Activated CD4-positive, alpha-beta T cell treated with anti-CD3 and anti-CD28 coated beads for 1 hour (primary cell): ENCODE results near the gene RB1.
"Not testable (repeated sequence)": the region's sequence is repeated elsewhere in the genome, so short reads cannot be mapped to it uniquely, and the experiment has no call there.

ENCODE experiments used
- DNase-seq: peaks from one replicate; pipeline ENCODE4 v3.0.0-alpha.2; 2020

Gene RB1

DNA sequence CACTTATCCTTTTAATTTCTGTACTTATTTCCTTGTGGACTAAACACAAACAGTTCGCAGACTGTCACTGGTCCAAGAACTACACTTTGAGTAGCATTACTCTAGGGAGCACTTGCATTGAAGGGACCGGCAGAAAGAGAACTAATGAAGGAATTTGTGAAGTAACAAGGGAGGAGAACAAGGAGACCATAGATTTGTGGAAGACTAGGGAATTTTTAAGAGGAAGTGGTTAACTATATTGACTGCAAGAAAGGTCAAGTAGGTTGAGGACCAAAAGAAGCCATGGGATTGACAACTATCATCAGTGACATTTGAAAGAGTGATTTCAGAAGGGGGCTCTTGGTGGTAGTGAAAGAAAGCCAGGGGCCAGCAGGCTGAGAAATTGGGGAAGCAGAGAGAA lies 4.0 kb upstream of the RB1 start:
- no peak for DNase-seq

DNA sequence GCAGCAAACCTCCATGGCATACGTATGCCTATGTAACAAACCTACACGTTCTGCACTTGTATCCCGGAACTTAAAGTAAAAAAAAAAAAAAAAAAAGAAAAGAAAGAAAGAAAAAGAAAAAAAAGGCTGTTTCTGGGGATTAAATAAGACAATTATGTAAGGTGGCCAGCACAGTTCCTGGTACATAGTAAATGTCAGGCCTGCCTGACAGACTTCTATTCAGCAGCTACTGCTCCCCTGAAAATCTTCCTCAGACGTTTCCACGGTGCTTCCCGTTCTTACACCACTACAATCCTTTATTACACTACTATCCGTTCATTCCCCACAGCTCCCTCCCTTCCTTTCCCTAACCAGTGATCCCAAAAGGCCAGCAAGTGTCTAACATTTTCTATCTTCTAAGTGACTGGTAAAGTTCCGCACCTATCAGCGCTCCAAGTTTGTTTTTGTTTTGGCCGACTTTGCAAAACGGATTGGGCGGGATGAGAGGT lies 636 bp upstream of the RB1 start:
- no peak for DNase-seq

DNA sequence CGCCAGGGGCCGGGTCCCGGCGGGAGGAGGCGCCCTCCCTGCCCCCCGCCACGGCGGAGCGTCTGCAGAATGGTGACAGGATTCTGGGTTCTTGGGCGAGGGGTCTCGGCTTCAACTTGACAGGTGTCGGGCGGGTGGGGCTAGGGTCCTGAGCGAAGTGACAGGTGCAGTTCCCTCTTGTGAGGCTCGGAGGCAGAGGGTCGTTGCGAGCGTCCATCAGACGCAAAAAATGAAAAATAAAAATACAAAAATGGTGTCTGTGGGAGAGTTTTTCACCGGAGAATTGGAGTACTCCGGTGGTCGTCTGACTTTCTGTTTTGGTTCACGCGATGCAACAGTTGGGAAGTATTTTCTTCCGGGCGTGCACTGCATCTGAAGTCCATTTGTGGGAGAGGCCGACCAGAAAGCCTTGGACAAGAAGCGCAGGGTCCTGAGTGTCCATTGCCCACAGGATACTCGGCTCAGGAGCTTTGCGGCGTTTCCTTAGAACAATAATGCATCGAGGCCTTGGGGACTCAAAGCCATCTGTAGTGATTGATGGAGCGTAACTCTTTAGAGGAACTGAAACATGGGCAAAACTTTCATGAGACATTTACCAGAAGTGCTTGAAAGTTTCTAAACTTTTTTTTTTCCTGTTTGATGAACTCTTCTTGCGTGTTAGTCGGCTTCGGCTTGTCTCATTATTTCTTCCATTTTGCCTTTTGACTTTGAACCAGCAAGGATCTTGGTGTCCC lies 759 bp downstream of the RB1 start:
- DNase-seq = no peak

DNA sequence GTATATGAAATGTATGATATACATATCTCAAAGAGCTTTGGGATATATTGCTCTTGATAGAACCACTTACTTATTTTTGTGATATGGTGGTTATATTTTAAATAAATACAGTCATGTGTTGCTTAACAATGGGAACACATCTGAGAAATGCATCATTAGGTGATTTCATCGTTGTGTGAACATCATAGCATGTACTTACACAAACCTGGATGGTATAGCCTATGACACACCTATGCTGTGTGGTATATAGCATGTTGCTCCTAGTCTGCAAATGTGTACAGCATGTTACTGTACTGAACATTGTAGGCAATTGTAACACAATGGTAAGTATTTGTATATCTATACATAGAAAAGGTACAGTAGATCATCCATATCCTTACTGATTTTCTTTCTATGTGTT lies 7.7 kb downstream of the RB1 start:
- no peak for DNase-seq

DNA sequence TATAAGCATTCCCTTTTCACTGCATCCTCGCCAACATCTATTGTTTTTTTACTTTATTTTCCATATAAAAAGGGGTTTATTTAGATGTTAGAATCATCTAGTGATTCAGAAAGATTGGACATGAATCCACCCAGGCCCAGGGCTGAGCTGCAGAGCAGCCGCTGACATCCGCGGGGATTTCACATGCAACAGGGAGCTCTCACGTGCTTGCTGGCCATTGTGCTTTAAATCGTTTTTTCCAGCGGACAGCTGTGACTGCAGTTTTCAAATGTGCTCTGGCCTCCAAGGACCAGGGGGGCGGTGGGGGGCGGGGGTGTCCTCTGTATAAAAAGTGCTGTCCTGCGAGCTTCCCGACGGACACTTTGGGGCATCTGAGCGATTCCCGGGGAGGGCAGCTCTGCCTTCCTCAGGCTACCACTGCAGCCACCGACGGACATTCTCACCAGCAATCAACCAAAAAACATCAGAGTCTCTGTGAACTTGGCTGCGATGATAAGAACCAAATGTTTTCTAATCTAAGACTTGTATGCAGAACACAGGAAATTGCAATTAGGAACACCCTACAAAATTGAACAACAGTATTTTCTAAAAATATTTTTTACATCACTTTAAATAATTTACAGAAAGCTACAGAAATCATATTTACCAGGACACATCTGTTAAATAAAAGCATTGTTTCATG lies 12.6 kb downstream of the RB1 start:
- DNase-seq = no peak

DNA sequence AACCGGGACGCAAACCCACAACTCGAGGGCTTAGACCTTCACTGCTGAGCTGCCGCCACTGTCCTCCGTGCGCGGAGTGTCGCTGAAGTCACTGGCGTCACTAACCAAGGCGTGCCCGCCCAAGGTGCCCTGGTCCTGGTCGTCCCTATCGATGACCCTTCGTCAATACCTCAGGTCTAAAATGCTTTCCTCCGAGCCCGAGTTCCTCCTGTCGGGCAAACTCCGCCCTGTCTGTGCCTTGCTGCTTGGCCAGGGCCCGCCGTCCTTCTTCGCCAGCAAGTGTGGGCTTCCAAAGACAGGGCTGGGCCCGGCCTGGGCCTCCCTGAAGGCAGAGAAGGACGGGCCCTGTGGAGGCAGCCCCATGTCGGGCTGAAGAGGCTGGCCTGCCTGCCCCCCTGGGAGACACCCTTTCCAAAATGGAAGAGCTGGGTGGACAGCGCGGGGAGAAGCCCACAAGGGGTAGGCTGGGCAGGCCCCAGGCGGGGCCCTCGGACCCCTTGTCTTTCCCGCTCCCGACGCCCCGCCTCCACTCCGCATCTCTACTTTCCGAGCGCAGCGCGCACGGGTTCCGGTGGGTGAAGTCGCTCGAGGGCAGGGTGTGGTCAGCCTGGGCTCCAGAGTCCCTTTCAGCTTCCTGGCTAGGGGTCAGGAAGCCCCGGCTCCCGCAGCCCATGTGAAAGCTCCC lies 13.4 kb downstream of the RB1 start:
- DNase-seq = no peak

DNA sequence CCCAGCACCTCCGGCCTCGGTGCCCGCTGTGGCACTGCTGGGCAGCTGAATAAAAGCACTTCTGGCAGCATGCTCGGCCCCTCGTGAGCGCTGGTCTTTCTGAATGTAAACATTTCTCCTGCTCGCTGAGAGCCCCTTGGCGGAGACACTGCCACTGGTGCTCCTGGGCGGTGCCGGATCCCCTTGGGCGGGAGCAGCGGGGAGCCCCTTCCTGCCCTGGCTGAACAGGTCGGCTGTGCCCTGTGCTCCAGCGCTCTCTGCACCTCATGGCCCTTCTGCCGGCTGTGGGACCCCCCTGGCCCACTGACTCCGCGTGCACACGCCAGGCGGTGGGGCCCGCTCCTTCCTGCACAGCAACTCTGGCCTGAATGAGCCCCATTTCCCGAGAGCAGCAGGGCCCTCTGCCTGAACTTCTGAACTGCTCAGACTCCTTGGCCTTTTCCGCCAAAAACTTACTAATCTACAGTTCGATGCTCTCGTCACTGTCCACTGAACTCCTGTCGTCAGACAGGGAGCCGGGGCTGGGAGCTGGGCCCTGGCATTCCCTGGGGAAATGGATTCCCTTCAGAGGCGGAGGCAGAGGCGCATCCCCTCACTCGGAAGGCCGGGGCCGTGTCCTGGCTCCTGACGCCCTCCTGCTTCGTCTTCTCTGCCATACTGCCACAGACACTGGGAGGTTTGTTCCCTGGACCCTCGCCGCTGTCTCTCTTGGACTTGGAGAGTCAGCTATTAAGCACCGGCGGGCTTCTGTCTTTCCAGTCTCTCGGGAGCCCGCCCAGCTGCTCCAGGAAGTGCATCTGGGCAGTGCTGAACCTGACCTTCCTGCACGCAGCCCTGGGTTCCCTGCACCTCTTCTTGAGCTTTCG lies 14.2 kb downstream of the RB1 start:
- no peak for DNase-seq

DNA sequence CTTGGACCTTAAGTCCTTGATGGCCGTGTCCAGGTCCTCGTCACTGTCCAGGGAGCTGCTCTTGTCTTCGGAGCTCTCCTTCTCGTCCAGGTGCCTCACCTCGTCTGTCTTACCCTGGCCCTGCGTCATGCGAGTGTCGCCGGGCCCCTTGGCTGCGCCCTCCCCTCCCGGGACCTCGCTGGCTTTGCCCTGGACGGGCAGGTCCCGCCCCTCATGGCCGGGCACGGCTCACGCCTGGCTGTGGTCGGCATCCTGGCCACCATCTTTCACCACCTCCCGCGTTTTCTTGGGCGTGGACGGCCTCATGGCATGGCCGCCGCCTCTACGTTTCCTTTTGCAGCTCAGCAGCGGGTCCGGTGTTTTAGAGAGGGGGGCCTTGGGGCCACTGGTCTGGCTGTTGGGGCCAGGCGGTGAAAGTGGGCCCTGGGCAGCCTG lies 14.8 kb downstream of the RB1 start:
- no peak for DNase-seq

DNA sequence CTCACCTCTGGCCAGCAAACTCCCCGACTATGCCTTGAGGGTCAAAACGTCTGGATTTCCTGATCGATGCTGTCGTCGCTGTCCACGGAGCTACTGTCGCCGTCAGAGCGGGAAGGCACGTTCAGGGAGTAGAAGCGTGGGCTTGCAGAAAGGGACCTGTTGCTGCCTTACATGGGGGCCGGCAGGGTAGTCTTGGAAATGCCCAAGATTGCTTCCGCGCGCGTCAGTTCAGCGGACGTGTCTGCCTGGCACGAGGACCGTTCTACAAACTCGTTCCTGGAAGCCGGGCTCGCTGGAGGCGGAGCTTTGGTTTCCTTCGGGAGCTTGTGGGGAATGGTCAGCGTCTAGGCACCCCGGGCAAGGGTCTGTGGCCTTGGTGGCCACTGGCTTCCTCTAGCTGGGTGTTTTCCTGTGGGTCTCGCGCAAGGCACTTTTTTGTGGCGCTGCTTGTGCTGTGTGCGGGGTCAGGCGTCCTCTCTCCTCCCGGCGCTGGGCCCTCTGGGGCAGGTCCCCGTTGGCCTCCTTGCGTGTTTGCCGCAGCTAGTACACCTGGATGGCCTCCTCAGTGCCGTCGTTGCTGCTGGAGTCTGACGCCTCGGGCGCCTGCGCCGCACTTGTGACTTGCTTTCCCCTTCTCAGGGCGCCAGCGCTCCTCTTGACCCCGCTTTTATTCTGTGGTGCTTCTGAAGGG lies 15.4 kb downstream of the RB1 start:
- DNase-seq = no peak

DNA sequence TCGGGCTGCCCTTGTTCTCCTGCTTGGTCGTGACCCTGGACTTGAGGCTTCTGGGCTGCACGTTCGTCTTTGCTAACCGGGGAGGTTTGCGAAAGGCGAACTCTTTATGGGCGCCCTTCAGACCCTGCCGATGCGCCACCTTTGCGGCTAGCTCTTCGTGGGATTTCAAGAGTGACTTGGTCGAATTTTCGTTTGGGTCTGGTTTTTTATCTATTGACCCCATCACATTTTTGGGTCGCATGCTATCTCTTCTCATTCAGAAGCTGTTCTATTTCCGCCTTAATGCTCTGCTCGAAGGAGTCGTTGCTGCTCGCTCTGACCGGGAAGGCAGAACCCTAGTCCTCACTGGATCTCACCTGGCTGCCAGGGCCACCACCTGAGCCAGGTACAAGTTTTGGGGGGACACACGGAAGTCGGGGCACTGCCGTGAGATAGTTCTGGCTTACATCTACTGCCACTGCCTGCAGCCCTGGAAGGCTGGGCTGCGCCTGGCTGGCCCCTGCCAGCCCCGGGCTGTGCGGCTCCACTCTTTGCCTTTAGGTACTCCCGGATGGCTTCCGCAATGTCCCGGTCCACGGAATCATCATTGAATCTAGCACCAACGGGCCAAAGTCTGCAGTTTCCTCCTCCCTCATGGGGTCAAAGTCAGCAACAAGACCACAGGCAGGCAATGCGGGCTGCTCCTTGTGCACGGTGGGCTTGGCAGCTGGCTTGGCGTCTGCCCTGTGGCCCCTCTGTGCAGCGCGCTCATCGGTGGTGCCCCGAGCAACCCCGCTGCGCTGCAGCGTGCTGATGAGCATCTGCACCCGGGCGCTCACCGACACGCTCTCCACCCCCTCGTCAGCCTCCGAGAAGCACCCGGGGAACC lies 16.2 kb downstream of the RB1 start:
- no peak for DNase-seq

DNA sequence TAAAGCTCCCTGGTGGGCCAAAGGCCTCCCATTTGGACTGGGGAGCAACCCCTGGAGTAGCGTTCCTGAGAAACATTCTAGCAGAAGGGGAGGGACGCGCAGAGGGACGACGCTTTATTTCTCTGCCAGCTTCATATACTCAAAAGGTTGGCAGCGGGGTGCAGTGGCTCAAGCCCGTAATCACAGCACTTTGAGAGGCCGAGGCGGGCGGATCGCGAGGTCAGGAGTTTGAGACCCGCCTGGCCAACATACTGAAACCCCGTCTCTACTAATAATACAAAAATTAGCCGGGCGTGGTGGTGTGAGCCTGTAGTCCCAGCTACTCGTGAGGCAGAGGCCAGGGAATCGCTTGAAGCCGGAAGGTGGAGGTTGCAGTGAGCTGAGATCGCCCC lies 16.8 kb downstream of the RB1 start:
- DNase-seq = no peak

DNA sequence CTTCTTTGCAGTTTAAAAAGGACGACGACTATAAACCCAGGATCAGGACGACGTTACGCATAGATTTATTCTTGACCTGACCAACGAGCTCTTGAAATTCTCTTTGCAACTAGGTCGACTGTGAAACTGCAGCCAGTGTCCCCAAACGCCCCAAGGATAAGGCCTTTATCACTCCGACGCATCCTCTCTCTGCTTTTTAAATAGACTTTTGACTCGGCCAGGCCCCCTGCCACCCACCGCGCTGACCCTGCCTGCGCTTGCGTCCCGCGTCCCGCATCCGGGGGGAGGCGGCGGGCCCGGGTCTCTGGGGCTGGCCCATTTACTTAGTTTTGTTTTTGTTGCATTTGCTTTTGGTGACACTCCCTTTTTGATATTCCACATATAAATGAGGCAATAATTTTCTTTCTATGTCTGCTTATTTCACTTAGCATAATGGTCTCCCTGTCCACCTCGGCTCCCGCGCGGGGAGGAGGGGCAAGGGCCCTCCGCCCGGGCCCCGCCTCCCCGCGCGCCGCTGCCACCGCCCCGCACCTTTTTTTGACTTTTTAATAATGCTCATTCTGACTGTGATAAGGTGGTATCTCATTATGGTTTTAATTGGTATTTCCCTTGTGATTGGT lies 17.4 kb downstream of the RB1 start:
- no peak for DNase-seq

DNA sequence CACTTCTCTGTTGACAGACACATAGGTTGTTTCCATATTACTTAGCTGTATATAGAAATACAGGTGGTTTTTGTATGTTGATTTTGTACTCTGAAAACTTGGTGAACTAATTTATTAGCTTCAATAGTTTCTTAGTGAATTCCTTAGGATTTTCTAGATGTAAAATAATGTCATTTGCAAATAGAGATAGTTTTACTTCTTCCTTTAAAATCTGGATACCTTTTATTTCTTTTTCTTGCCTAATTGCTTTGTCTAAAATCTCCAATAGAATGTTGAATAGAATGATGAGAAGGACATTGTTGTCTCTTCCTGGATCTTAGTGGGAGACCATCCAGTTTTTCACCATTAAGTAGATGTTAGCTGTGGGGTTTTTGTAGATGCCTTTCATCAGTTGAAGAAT lies 18.7 kb downstream of the RB1 start:
- DNase-seq = no peak

DNA sequence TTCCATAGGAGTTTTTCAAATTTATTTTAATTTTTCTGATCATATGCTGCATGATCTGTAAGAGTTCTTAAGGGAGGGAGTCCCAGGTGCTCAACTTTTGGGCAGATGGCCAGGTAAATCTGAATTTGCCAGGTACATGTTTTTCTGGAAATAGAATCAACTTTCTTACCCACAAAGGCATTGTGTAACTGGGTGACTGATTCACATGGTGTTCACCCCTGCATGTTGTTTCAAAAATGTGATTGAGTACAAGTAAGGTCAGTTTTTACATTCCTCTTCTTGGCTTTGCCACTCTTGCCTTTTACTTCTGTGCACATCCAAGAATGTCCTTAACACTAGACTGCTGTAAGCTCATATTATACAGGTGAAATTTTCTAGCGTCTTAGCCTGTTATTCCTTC lies 30.4 kb downstream of the RB1 start:
- no peak for DNase-seq

DNA sequence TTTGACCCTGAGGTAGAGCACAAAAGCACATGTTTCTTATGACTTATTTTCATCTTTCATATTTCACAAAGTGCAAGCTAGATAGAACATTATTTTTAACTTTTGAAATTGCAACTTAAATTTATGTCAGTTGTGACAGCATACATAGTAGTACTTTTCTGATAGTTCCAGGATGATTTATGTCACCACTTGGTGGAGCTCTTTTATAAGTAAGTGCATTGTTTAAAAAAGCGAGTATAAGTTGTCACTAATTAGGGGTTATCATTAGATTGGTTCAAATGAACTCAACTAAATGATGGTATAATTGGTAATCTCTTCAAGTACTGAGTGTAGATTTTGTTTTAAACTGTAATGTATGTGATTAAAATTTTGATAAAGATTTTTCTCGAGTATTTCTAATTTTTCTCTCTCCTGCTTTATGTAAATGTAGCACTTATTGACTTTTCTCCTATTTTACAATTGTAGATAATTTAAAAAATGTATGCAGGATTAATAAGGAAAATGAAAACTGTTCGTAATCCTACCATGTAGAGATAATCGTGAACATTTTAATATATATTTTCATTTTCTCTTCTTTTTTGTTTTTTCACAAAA lies 31.1 kb downstream of the RB1 start:
- DNase-seq = no peak

DNA sequence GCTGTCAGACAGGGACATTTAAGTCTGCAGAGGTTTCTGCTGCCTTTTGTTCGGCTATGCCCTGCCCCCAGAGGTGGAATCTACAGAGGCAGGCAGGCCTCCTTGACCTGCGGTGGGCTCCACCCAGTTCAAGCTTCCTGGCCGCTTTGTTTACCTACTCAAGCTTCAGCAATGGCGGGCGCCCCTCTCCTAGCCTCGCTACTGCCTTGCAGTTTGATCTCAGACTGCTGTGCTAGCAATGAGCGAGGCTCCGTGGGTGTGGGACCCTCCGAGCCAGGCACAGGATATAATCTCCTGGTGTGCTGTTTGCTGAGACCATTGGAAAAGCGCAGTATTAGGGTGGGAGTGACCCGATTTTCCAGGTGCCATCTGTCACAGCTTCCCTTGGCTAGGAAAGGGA lies 35.6 kb downstream of the RB1 start:
- not testable (repeated sequence) for DNase-seq

DNA sequence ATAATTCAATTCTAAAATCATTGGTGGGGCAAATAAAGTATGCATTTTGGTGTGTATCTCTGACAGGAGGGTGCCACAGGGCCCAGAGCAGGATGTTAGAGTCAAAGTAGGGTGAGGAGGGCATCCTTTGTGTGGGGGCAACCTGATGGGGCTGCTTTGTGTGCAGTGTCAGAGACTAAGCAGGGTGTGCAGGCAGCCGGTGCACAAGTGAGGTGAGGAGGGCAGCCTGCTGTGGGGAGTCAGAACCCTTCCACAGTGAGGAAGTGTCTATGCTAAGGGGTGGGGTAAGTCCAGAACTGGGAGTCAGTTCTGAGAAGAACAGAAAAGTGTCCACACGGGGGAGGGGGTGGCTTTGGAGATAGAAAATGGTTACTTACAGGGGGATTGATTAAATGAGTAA lies 40.7 kb downstream of the RB1 start:
- DNase-seq = no peak

DNA sequence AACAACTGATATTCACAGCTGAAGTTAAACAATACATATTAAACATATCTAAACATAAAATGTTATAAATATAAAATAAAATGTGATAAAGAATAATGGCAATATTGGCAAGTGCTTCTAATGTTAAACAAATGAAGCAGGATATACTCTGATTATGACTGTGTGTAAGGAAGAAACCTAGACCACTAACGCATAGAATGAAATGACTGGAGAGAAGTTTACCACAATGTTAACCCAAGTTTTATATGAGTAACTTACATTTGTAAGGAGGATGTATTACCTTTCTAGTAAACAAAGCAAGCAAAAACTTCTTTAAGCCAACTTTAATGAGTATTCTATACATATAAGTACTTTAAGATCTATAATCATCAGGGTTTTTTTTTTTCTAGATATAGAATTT lies 43.0 kb downstream of the RB1 start:
- no peak for DNase-seq

DNA sequence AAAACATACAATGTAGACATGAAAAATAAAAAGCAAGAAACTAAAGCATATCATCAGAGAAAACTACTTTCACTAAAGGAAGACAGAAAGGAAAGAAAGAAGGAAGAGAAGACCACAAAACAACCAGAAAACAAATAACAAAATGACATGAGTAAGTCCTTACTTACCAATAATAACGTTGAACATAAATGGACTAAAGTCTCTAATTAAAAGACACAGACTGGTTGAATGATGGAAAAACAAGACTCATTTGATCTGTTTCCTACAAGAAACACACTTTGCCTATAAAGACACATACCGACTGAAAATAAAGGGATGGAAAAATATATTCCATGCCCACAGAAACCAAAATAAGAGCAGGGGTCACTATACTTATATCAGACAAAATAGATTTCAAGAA lies 46.0 kb downstream of the RB1 start:
- no peak for DNase-seq

DNA sequence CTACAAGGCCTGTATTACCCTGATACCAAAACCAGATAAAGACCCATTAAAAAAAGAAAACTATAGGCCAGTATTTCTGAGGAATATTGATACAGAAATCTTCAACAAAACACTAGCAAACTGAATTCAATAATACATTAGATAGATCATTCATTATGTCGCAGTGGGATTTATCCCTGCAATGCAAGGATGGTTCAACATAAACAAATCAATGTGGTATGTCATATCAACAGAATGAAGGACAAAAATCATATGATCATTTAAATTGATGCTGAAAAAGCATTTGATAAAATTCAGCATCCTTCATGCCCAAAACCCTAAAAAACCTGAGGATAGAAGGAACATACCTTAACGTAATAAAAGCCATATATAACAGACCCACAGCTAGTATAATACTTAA lies 50.0 kb downstream of the RB1 start:
- DNase-seq = no peak

DNA sequence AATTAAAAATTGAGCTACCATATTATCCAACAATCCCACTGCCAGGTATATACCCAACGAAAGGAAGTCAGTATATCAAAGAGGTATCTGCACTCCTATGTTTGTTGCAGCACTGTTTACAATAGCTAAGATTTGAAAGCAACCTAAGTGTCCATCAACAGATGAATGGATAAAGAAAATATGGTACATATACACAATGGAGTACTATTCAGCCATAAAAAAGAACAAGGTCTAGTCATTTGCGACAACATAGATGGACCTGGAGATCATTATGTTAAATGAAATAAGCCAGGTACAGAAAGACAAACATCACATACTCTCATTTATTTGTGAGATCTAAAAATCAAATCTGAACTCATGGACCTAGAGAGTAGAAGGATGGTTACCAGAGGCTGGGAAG lies 52.0 kb downstream of the RB1 start:
- not testable (repeated sequence) for DNase-seq
